GM23338 (cell line): ENCODE measurements around the gene NTNG1.

Source experiments
- CREB1 ChIP-seq: fragments of 250-450 bp; sonication (Bioruptor Pico); IDR thresholded peaks from 2 replicates; pipeline ENCODE4 v1.5.0; 2020; ENCODE audit warnings: low read depth, mild to moderate bottlenecking, moderate library complexity
- CTCF ChIP-seq, 2 experiments: fragments of 200-600 bp in 1 of 2; sonication (generic) in 1 of 2; conservative IDR thresholded peaks; 2 replicates each; pipeline versions ENCODE4 v1.5.1 to v1.6.1; 2016 to 2017; ENCODE audit warnings: antibody characterized with exemption in 2 of 2, low read depth in 2 of 2, mild to moderate bottlenecking in 2 of 2, moderate library complexity in 1 of 2
- EZH2 ChIP-seq: fragments of 200-600 bp; sonication (generic); IDR thresholded peaks from one replicate; pipeline ENCODE4 v1.8.0; 2017; ENCODE audit warnings: antibody characterized with exemption, mild to moderate bottlenecking, low read depth; ENCODE audit not compliant: unreplicated experiment
- EZH2phosphoT487 ChIP-seq: fragments of 200-600 bp; sonication (generic); IDR thresholded peaks from one replicate; pipeline ENCODE4 v1.8.1; 2018; ENCODE audit warnings: antibody characterized with exemption; ENCODE audit not compliant: unreplicated experiment
- JUNB ChIP-seq: IDR thresholded peaks from one replicate; pipeline ENCODE4 v1.6.1; 2016; ENCODE audit warnings: antibody characterized with exemption; ENCODE audit not compliant: unreplicated experiment
- NANOG ChIP-seq: IDR thresholded peaks from 2 replicates; pipeline ENCODE4 v1.6.1; 2016; ENCODE audit warnings: antibody characterized with exemption, borderline replicate concordance
- POLR2AphosphoS5 ChIP-seq: IDR thresholded peaks from 2 replicates; pipeline ENCODE4 v1.6.1; 2016; ENCODE audit warnings: antibody characterized with exemption, low read depth
- REST ChIP-seq: IDR thresholded peaks from one replicate; pipeline ENCODE4 v1.6.1; 2018; ENCODE audit warnings: antibody characterized with exemption; ENCODE audit not compliant: unreplicated experiment
- STAT1 ChIP-seq: IDR thresholded peaks from one replicate; pipeline ENCODE4 v1.6.1; 2016; ENCODE audit warnings: antibody characterized with exemption; ENCODE audit not compliant: unreplicated experiment
- ZNF331 ChIP-seq: fragments of 250-450 bp; sonication (Bioruptor Pico); IDR thresholded peaks from 2 replicates; pipeline ENCODE4 v1.5.0; 2020; ENCODE audit warnings: low read depth, mild to moderate bottlenecking, moderate library complexity

- TF ChIP-seq ZNF331 (CRISPR knock-in tag) (no peak), CTCF (conservative IDR thresholded peaks at IDR 0.05; ENCODE audit: low read depth in 2 of 2) (no peak), EZH2phosphoT487 (no peak), NANOG (no peak), POLR2AphosphoS5 (no peak), EZH2 (no peak), REST (no peak), CREB1 (CRISPR knock-in tag) (no peak), JUNB (no peak), STAT1 (no peak)
These were observed 186.1 kb downstream of the NTNG1 start for GRCh38 chr1:107326824-107327445.
